KMS-11 (cell line): ENCODE data around the gene TCF12.

Experiments used
- H2AFZ ChIP-seq: fragments of 200-600 bp; sonication (generic); 2 replicates; pipeline ENCODE4 v1.6.1; 2016; ENCODE audit warnings: antibody characterized with exemption, mixed run types, low read depth
- H3K27ac ChIP-seq: fragments of 200-600 bp; sonication (generic); 2 replicates; pipeline ENCODE4 v1.6.1; 2016; ENCODE audit warnings: mild to moderate bottlenecking, mixed run types
- H3K27me3 ChIP-seq: fragments of 200-600 bp; sonication (generic); 2 replicates; pipeline ENCODE4 v1.6.1; 2017; ENCODE audit warnings: mild to moderate bottlenecking, low read depth, mixed run types, moderate library complexity; ENCODE audit not compliant: insufficient read depth
- H3K36me3 ChIP-seq: fragments of 200-600 bp; sonication (generic); 2 replicates; pipeline ENCODE4 v1.6.1; 2017; ENCODE audit warnings: mild to moderate bottlenecking, mixed run types; ENCODE audit not compliant: insufficient read depth
- H3K4me1 ChIP-seq: fragments of 200-600 bp; sonication (generic); 2 replicates; pipeline ENCODE4 v1.6.1; 2016; ENCODE audit warnings: mild to moderate bottlenecking, low read depth, mixed run types; ENCODE audit not compliant: poor library complexity, severe bottlenecking
- H3K4me2 ChIP-seq: fragments of 200-600 bp; sonication (generic); 2 replicates; pipeline ENCODE4 v1.7.0; 2016; ENCODE audit warnings: mild to moderate bottlenecking, mixed run types
- H3K4me3 ChIP-seq: fragments of 200-600 bp; sonication (generic); IDR thresholded peaks from 2 replicates; pipeline ENCODE4 v1.6.1; 2017; ENCODE audit warnings: low read depth, low read length, mixed read lengths; ENCODE audit not compliant: insufficient read depth
- H3K79me2 ChIP-seq: fragments of 200-600 bp; sonication (generic); 2 replicates; pipeline ENCODE4 v1.6.1; 2016; ENCODE audit warnings: low read depth, mixed run types; ENCODE audit not compliant: insufficient read depth
- H3K9ac ChIP-seq: fragments of 200-600 bp; sonication (generic); 2 replicates; pipeline ENCODE4 v1.6.1; 2016; ENCODE audit warnings: mild to moderate bottlenecking, mixed run types
- H4K20me1 ChIP-seq: fragments of 200-600 bp; sonication (generic); 2 replicates; pipeline ENCODE4 v1.6.1; 2016; ENCODE audit warnings: mild to moderate bottlenecking, mixed run types; ENCODE audit not compliant: insufficient read depth
- TF ChIP-seq, protein P1 (sequence below): fragments of 200-600 bp; sonication (generic); conservative IDR thresholded peaks from 2 replicates; pipeline ENCODE4 v1.6.1; 2017; ENCODE audit warnings: low read depth, mild to moderate bottlenecking, antibody characterized with exemption, low read length, moderate library complexity, mixed read lengths

TCF12 gene

DNA sequence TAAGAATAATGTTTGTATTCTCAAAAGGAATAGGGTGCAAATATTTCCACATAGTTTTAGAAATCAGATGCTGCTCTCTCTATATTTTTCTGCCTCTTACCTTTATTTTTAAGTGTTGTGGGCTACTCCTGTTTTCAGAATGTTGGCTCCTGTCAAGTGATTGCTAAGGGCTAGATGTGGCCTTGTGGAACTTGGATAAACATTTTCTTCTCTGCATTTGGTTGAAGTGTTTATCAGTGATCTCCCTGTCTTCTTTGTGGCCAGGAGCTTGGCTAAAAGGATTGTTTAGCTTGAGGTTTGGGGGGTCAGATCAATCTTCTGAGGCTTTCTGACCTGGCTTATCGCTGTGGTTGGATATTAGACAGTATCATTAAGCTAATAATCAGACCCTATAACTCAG, 112.6 kb downstream of the TCF12 start:
- Histone ChIP-seq H3K36me3 (no peaks in the 10 kb centered on the region), H3K79me2 (no peaks in the 10 kb centered on the region; the same call in 1 of the 2 replicates), H4K20me1 (no peaks in the 10 kb centered on the region), H3K4me2 (no peak overlapping the region), H3K4me3 (no peak overlapping the region), H3K4me1 (no peaks in the 10 kb centered on the region), H3K9ac (no peak overlapping the region), H2AFZ (no peak overlapping the region), H3K27me3 (no peaks in the 10 kb centered on the region), H3K27ac (no peak overlapping the region)
- TF ChIP-seq, protein P1, sequence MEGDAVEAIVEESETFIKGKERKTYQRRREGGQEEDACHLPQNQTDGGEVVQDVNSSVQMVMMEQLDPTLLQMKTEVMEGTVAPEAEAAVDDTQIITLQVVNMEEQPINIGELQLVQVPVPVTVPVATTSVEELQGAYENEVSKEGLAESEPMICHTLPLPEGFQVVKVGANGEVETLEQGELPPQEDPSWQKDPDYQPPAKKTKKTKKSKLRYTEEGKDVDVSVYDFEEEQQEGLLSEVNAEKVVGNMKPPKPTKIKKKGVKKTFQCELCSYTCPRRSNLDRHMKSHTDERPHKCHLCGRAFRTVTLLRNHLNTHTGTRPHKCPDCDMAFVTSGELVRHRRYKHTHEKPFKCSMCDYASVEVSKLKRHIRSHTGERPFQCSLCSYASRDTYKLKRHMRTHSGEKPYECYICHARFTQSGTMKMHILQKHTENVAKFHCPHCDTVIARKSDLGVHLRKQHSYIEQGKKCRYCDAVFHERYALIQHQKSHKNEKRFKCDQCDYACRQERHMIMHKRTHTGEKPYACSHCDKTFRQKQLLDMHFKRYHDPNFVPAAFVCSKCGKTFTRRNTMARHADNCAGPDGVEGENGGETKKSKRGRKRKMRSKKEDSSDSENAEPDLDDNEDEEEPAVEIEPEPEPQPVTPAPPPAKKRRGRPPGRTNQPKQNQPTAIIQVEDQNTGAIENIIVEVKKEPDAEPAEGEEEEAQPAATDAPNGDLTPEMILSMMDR: no peak

DNA sequence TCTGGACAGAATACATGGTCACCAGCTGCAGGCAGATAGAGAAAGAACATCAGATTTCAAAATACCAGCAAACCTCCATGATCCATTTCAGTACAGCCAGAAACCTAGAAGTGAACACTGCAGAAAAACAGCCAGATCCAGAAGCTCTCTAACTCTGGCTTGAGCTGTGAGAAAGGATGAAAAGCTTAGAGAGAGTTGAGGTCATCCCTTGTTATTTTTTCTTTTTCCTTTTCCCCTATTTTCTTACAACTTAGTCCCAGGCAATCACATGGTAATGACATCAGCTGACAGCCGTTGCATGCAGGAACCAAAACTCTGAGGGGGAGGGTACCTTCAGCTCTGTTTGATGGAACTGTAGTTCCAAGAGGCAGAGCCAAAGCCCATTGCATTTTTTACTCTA, 113.2 kb downstream of the TCF12 start:
- Histone ChIP-seq H3K4me2 (no peak overlapping the region), H3K36me3 (no peaks in the 10 kb centered on the region), H3K9ac (no peak overlapping the region), H4K20me1 (no peaks in the 10 kb centered on the region), H3K4me3 (no peak overlapping the region), H3K79me2 (no peaks in the 10 kb centered on the region; the same call in 1 of the 2 replicates), H3K4me1 (no peaks in the 10 kb centered on the region), H3K27ac (no peak overlapping the region), H3K27me3 (no peaks in the 10 kb centered on the region), H2AFZ (no peak overlapping the region)
- TF ChIP-seq, protein P1: no peak

DNA sequence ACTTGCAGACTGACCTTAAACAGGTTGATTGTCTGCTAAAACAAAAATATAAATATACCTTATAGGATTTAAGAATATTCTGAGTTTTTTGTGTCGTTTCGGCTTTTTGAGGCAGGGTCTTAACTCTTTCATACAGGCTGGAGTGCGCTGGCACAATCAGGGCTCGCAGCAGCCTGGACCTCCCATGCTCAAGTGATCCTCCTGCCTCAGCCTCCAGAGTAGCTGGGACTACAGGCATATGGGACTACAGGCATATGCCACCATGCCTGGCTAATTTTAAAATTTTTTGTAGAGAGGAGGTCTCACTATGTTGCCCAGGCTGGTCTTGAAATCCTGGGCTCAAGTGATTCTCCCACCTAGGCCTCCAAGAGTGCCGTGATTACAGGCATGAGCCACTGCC, 113.9 kb downstream of the TCF12 start:
- no peaks in the 10 kb centered on the region for H4K20me1 ChIP-seq
- no peak overlapping the region for H3K27ac ChIP-seq
- TF ChIP-seq, protein P1: no peak

DNA sequence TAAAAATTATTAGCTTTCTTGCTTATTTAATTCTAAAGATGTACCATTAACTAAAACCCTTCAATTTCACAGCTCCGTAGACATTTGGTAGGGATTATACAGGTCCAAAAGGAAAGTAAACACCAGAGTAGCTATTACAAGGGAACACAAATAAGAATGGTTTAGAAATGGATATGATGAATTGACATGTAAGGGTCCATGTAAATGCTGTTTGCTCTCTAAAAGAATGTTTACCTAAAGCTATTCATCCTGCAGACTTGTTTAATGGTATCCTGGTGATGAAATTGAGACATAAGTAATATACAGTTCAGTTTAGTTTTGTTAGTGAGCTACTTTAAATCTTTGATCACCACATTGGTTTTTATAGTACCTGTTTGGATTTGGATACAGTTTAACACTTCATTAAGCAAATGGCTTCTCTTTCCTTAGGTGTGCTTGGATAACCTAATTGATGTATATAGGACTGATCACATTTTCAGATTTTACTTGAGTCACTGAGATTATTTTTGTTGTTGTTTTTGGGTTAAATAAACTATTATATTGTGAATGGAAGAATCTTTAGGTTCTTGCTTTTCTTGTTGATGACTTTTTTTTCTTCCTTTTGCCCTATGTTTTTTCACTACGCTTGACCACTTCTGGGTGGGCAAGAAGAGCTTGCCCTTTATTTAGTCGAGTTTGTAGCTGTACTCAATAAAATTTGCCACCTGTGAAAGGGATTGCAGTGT, 115.4 kb downstream of the TCF12 start:
- TF ChIP-seq, protein P1: no peak
- Histone ChIP-seq H2AFZ (no peak overlapping the region), H3K4me3 (no peak overlapping the region), H3K27me3 (no peaks in the 10 kb centered on the region), H3K79me2 (peaks cover 4% of the 10 kb centered on the region; the same call in 1 of the 2 replicates), H3K27ac (no peak overlapping the region), H3K4me1 (no peaks in the 10 kb centered on the region), H3K9ac (no peak overlapping the region), H3K4me2 (no peak overlapping the region), H4K20me1 (no peaks in the 10 kb centered on the region), H3K36me3 (no peaks in the 10 kb centered on the region)

More for the DNA sequence above, 113.9 kb downstream of the TCF12 start:
- Histone ChIP-seq H3K4me1 (no peaks in the 10 kb centered on the region), H3K36me3 (no peaks in the 10 kb centered on the region), H3K79me2 (no peaks in the 10 kb centered on the region; the same call in 1 of the 2 replicates), H2AFZ (no peak overlapping the region), H3K27me3 (no peaks in the 10 kb centered on the region), H3K9ac (no peak overlapping the region), H3K4me2 (no peak overlapping the region), H3K4me3 (no peak overlapping the region)
